ENCODE measurements around the gene SEMA3B. TPM values are rescaled to one million over a fixed set of nuclear protein-coding genes. Genes with fewer than 3 reads are reported as not detected.
"Not testable (repeated sequence)": the region's sequence is repeated elsewhere in the genome, so short reads cannot be mapped to it uniquely, and the experiment has no call there.

The SEMA3B gene
- total RNA-seq, 1 experiment from 2014 or later = 2.6 TPM

- Histone ChIP-seq H3K27me3 (replicated peaks) (no peaks in the 10 kb centered on the region), H3K36me3 (peaks cover 64% of the 10 kb centered on the region), H3K9me3 (replicated peaks) (no peaks in the 10 kb centered on the region), H3K27ac (no peak overlapping the region), H3K4me1 (replicated peaks) (peaks cover 19% of the 10 kb centered on the region), H3K4me3 (no peak overlapping the region)
- no peak for DNase-seq (ENCODE audit: low read depth in 1 of 2, low spot score in 2 of 2)
These were observed 10.8 kb upstream of the SEMA3B start for GRCh38 chr3:50258029-50258680.

- Histone ChIP-seq H3K36me3 (peaks cover 56% of the 10 kb centered on the region), H3K9me3 (replicated peaks) (no peaks in the 10 kb centered on the region), H3K4me1 (replicated peaks) (peaks cover 25% of the 10 kb centered on the region), H3K4me3 (no peak overlapping the region), H3K27ac (no peak overlapping the region), H3K27me3 (replicated peaks) (no peaks in the 10 kb centered on the region)
- no peak for DNase-seq (ENCODE audit: low read depth in 1 of 2, low spot score in 2 of 2)
These were observed 10.0 kb upstream of the SEMA3B start for GRCh38 chr3:50258979-50259378.

- Histone ChIP-seq H3K36me3 (peaks cover 52% of the 10 kb centered on the region), H3K9me3 (replicated peaks) (no peaks in the 10 kb centered on the region), H3K27me3 (replicated peaks) (no peaks in the 10 kb centered on the region), H3K27ac (no peak overlapping the region), H3K4me3 (no peak overlapping the region; the same call in 1 of the 2 replicates), H3K4me1 (replicated peaks) (peaks cover 30% of the 10 kb centered on the region)
- no peak for DNase-seq (ENCODE audit: low read depth in 1 of 2, low spot score in 2 of 2)
These were observed 9.4 kb upstream of the SEMA3B start for GRCh38 chr3:50259432-50260026.

- H3K36me3 ChIP-seq = peaks cover 45% of the 10 kb centered on the region
- H3K27me3 ChIP-seq (replicated peaks) = no peaks in the 10 kb centered on the region
- H3K9me3 ChIP-seq (replicated peaks) = no peaks in the 10 kb centered on the region
- H3K4me3 ChIP-seq = peak overlapping the region; percentile 41
- peak overlapping the region; percentile 93 for H3K27ac ChIP-seq
- peaks cover 38% of the 10 kb centered on the region for H3K4me1 ChIP-seq (replicated peaks)
- DNase-seq (ENCODE audit: low read depth in 1 of 2, low spot score in 2 of 2) = peak; percentile 82 to 92
These were observed 8.7 kb upstream of the SEMA3B start for GRCh38 chr3:50260027-50260941.

GRCh38 chr3:50260942-50261441 is 8.0 kb upstream of the SEMA3B start:
- Histone ChIP-seq H3K36me3 (peaks cover 40% of the 10 kb centered on the region), H3K4me1 (replicated peaks) (peaks cover 43% of the 10 kb centered on the region), H3K27me3 (replicated peaks) (no peaks in the 10 kb centered on the region), H3K4me3 (peak overlapping the region; percentile 41), H3K27ac (peak overlapping the region; percentile 93), H3K9me3 (replicated peaks) (no peaks in the 10 kb centered on the region)
- no peak for DNase-seq (ENCODE audit: low read depth in 1 of 2, low spot score in 2 of 2)

- H3K4me3 ChIP-seq = no peak overlapping the region
- no peaks in the 10 kb centered on the region for H3K27me3 ChIP-seq (replicated peaks)
- no peak for DNase-seq (ENCODE audit: low read depth in 1 of 2, low spot score in 2 of 2)
- H3K36me3 ChIP-seq = peaks cover 36% of the 10 kb centered on the region
- H3K4me1 ChIP-seq (replicated peaks) = peaks cover 43% of the 10 kb centered on the region
- H3K9me3 ChIP-seq (replicated peaks) = no peaks in the 10 kb centered on the region
- no peak overlapping the region for H3K27ac ChIP-seq
These were observed 7.4 kb upstream of the SEMA3B start for GRCh38 chr3:50261505-50261904.

GRCh38 chr3:50262200-50262599 is 6.7 kb upstream of the SEMA3B start:
- H3K27me3 ChIP-seq (replicated peaks); H3K9me3 ChIP-seq (replicated peaks); H3K4me3 ChIP-seq; DNase-seq (ENCODE audit: low read depth in 1 of 2, low spot score in 2 of 2); H3K27ac ChIP-seq: not testable (repeated sequence)
- H3K4me1 ChIP-seq (replicated peaks) = peaks cover 44% of the 10 kb centered on the region
- peaks cover 29% of the 10 kb centered on the region for H3K36me3 ChIP-seq

GRCh38 chr3:50262778-50263177 is 6.2 kb upstream of the SEMA3B start:
- no peak overlapping the region for H3K27ac ChIP-seq
- H3K4me1 ChIP-seq (replicated peaks) = peaks cover 50% of the 10 kb centered on the region
- no peak for DNase-seq (ENCODE audit: low read depth in 1 of 2, low spot score in 2 of 2)

GRCh38 chr3:50263478-50264382 is 5.2 kb upstream of the SEMA3B start:
- Histone ChIP-seq H3K36me3 (peaks cover 17% of the 10 kb centered on the region), H3K27ac (peak overlapping the region; percentile 30), H3K4me3 (no peak overlapping the region), H3K27me3 (replicated peaks) (no peaks in the 10 kb centered on the region), H3K4me1 (replicated peaks) (peaks cover 58% of the 10 kb centered on the region), H3K9me3 (replicated peaks) (no peaks in the 10 kb centered on the region)
- DNase-seq (ENCODE audit: low read depth in 1 of 2, low spot score in 2 of 2) = no peak

More at GRCh38 chr3:50262778-50263177, 6.2 kb upstream of the SEMA3B start:
- Histone ChIP-seq H3K36me3 (peaks cover 25% of the 10 kb centered on the region), H3K4me3 (no peak overlapping the region), H3K27me3 (replicated peaks) (no peaks in the 10 kb centered on the region), H3K9me3 (replicated peaks) (no peaks in the 10 kb centered on the region)

- Histone ChIP-seq H3K27me3 (replicated peaks) (no peaks in the 10 kb centered on the region), H3K27ac (peak overlapping the region; percentile 72), H3K4me1 (replicated peaks) (peaks cover 65% of the 10 kb centered on the region), H3K4me3 (no peak overlapping the region), H3K36me3 (peaks cover 11% of the 10 kb centered on the region), H3K9me3 (replicated peaks) (no peaks in the 10 kb centered on the region)
- DNase-seq (ENCODE audit: low read depth in 1 of 2, low spot score in 2 of 2) = peak; percentile 91 to 92
These were observed 4.5 kb upstream of the SEMA3B start for GRCh38 chr3:50264383-50264963.

GRCh38 chr3:50264964-50265485 is 3.9 kb upstream of the SEMA3B start:
- no peaks in the 10 kb centered on the region for H3K9me3 ChIP-seq (replicated peaks)
- H3K36me3 ChIP-seq = peaks cover 7% of the 10 kb centered on the region; the same call in 1 of the 2 replicates
- H3K4me1 ChIP-seq (replicated peaks) = peaks cover 66% of the 10 kb centered on the region
- DNase-seq (ENCODE audit: low read depth in 1 of 2, low spot score in 2 of 2) = no peak
- H3K27ac ChIP-seq = peak overlapping the region; percentile 72
- H3K27me3 ChIP-seq (replicated peaks) = no peaks in the 10 kb centered on the region
- no peak overlapping the region for H3K4me3 ChIP-seq

GRCh38 chr3:50265571-50265970 is 3.4 kb upstream of the SEMA3B start:
- Histone ChIP-seq H3K27ac (peak overlapping the region; percentile 72), H3K4me3 (no peak overlapping the region), H3K36me3 (peaks cover 7% of the 10 kb centered on the region; the same call in 1 of the 2 replicates), H3K27me3 (replicated peaks) (no peaks in the 10 kb centered on the region), H3K9me3 (replicated peaks) (no peaks in the 10 kb centered on the region), H3K4me1 (replicated peaks) (peaks cover 65% of the 10 kb centered on the region)
- DNase-seq (ENCODE audit: low read depth in 1 of 2, low spot score in 2 of 2) = no peak

Data from SJSA1 (cell line).